K562 (cell line): ENCODE results near the gene SAP30BP. TPM values are rescaled to one million over a fixed set of nuclear protein-coding genes. Genes with fewer than 3 reads are reported as not detected.

Experiments used
- ATAC-seq: fragments of 200-7000 bp; cut with Tn5 transposase; 3 replicates; pipeline ENCODE4 v1.9.1; 2020; ENCODE audit warnings: moderate library complexity
- BruUV-seq: library from RNA; stranded (reverse); fragments of 400-500 nt; replicated peaks from 2 replicates; lab custom pipeline; 2021; lab: Mats Ljungman, UMichigan
- CTCF ChIA-PET: fragments of 300-600 bp; formaldehyde crosslinking; extraction: SDS; loops from one replicate; lab custom pipeline; 2021; ENCODE audit warnings: low intra/inter-chr PET ratio; lab: Yijun Ruan, JAX
- POLR2A ChIA-PET: fragments of 300-600, 350-650 bp; sonication (Branson Sonifier 250); formaldehyde crosslinking; extraction: SDS; loops from one replicate; lab custom pipeline; 2021; ENCODE audit warnings: antibody characterized with exemption, inconsistent platforms; lab: Yijun Ruan, JAX
- DNase-seq, 4 experiments: peaks; one replicate each; pipeline versions ENCODE4 v3.0.0 to v3.0.0-alpha.2; 2011 to 2018; ENCODE audit warnings: low spot score in 3 of 4, mixed read lengths in 3 of 4; ENCODE audit errors: extremely low read depth in 1 of 4
- FAIRE-seq: peaks from 2 replicates; lab custom pipeline; 2011; peaks lifted over from hg19 to GRCh38; lab: Jason Lieb, UNC
- H2AFZ ChIP-seq: 2 replicates; pipeline ENCODE4 v1.6.0; 2011; ENCODE audit warnings: low read depth, low read length, control low read depth, inconsistent platforms
- H3K27ac ChIP-seq: fragments of 200-600 bp; 3 replicates; pipeline ENCODE4 v1.8.0; 2011; ENCODE audit warnings: low read depth, mild to moderate bottlenecking, control low read depth, inconsistent platforms, low read length, moderate library complexity, mixed read lengths; ENCODE audit errors: extremely low read depth
- H3K27me3 ChIP-seq, 2 experiments: fragments of 300-600 bp in 1 of 2; 2 replicates in 1 of 2; 3 replicates in 1 of 2; pipeline versions ENCODE4 v1.6.0 to v1.8.0; 2011; ENCODE audit warnings: inconsistent platforms in 2 of 2, low read length in 2 of 2, mild to moderate bottlenecking in 1 of 2, mixed read lengths in 1 of 2, moderate library complexity in 1 of 2; ENCODE audit not compliant: control insufficient read depth in 2 of 2, insufficient read depth in 2 of 2
- H3K36me3 ChIP-seq: fragments of 300-600 bp; 3 replicates; pipeline ENCODE4 v1.8.0; 2011; ENCODE audit warnings: mild to moderate bottlenecking, low read length, inconsistent platforms; ENCODE audit not compliant: control insufficient read depth, insufficient read depth
- H3K4me1 ChIP-seq, 2 experiments: fragments of 200-600 bp in 1 of 2; replicated peaks in 1 of 2; 2 replicates in 1 of 2; 3 replicates in 1 of 2; pipeline versions ENCODE4 v1.5.1 to v1.8.0; 2011; ENCODE audit warnings: inconsistent platforms in 2 of 2, low read length in 2 of 2, mild to moderate bottlenecking in 1 of 2, mixed read lengths in 1 of 2, moderate library complexity in 1 of 2; ENCODE audit not compliant: control insufficient read depth in 2 of 2, insufficient read depth in 2 of 2
- H3K4me2 ChIP-seq: 2 replicates; pipeline ENCODE4 v1.6.1; 2011; ENCODE audit warnings: low read length, control low read depth, inconsistent platforms, mixed read lengths; ENCODE audit not compliant: insufficient read depth
- H3K4me3 ChIP-seq: fragments of 200-600 bp; sonication (generic), shearing (Covaris generic); 2 replicates; pipeline ENCODE4 v1.5.1; 2016; ENCODE audit warnings: control low read depth, inconsistent platforms
- H3K79me2 ChIP-seq: fragments of 200-600 bp; 3 replicates; pipeline ENCODE4 v1.8.0; 2011; ENCODE audit warnings: low read length, inconsistent platforms; ENCODE audit not compliant: control insufficient read depth, insufficient read depth
- H3K9ac ChIP-seq, 2 experiments: 2 replicates each; pipeline versions ENCODE4 v1.6.0 to v1.6.1; 2011; ENCODE audit warnings: low read depth in 2 of 2, low read length in 2 of 2, control low read depth in 1 of 2, inconsistent platforms in 1 of 2, mild to moderate bottlenecking in 1 of 2, mixed read lengths in 1 of 2; ENCODE audit not compliant: insufficient read depth in 1 of 2
- H3K9me1 ChIP-seq: one replicate; pipeline ENCODE4 v1.6.0; 2011; ENCODE audit warnings: inconsistent platforms, mild to moderate bottlenecking, low read length, moderate library complexity; ENCODE audit not compliant: control insufficient read depth, insufficient read depth
- H3K9me3 ChIP-seq: replicated peaks from 2 replicates; pipeline ENCODE4 v1.5.1; 2011; ENCODE audit warnings: low read depth, low read length, inconsistent platforms; ENCODE audit not compliant: control insufficient read depth, insufficient read depth
- H4K20me1 ChIP-seq: replicated peaks from 2 replicates; pipeline ENCODE4 v1.6.1; 2011; ENCODE audit warnings: low read length, inconsistent platforms, mixed read lengths; ENCODE audit not compliant: control insufficient read depth, insufficient read depth
- GATA2 ChIP-seq: sonication (generic); formaldehyde crosslinking; IDR thresholded peaks from 2 replicates; pipeline ENCODE4 v1.4.0; 2020; ENCODE audit warnings: mild to moderate bottlenecking, missing genetic modification reagents
- HNRNPK ChIP-seq: fragments of 200-400 bp; formaldehyde crosslinking; IDR thresholded peaks from one replicate; pipeline ENCODE4 v1.6.1; 2018; ENCODE audit warnings: mild to moderate bottlenecking, low read depth, low read length; ENCODE audit not compliant: poor library complexity, severe bottlenecking
- IRF1 ChIP-seq: sonication (generic); formaldehyde crosslinking; IDR thresholded peaks from 2 replicates; pipeline ENCODE4 v1.8.0; 2022; ENCODE audit warnings: missing genetic modification reagents, mild to moderate bottlenecking, borderline replicate concordance
- KAT7 ChIP-seq: sonication (generic); formaldehyde crosslinking; IDR thresholded peaks from 2 replicates; pipeline ENCODE4 v1.8.0; 2022; ENCODE audit warnings: missing genetic modification reagents, mild to moderate bottlenecking, borderline replicate concordance
- POLR2A ChIP-seq: fragments of 450-650 bp; conservative IDR thresholded peaks from 2 replicates; pipeline ENCODE4 v1.6.1; 2016
- ZNF3 ChIP-seq: fragments of 250-450 bp; sonication (Bioruptor Pico); IDR thresholded peaks from 2 replicates; pipeline ENCODE4 v1.5.0; 2021; ENCODE audit warnings: mild to moderate bottlenecking, moderate library complexity
- WGBS: fragments of 100-300 bp; shearing (Covaris generic); methylation state at CpG from one replicate; pipeline ENCODE4 v1.1.6; 2016; ENCODE audit warnings: low coverage, mixed read lengths; ENCODE audit not compliant: insufficient coverage; ENCODE audit errors: missing lambda C conversion rate; 5-methylcytosine and 5-hydroxymethylcytosine counted together
- in situ Hi-C: fragments of 300-500 bp; cut with MboI; formaldehyde crosslinking; loops from 4 replicates; pipeline ENCODE4 v1.15.0; 2018; ENCODE audit warnings: inconsistent platforms, mixed read lengths
- intact Hi-C: fragments of 100-400 bp; cut with micrococcal nuclease; formaldehyde crosslinking; loops from 2 replicates; pipeline ENCODE4 v1.14.2; 2022
- polyA plus RNA-seq, 8 experiments: library from polyadenylated mRNA; depleted of rRNA in 4 of 8; stranded (reverse) in 5 of 8; unstranded in 3 of 8; fragments of >200 nt; fragmentation: Nextera tagmentation in 2 of 8; fragmentation: Illumina TruSeq in 1 of 8; extraction: Ambion mirVana in 2 of 8; extraction: Trizol in 1 of 8; gene quantifications; 2 replicates each; pipeline versions ENCODE4 v1.2.1 to v1.2.3, GENCODE V29; 2011 to 2014; ENCODE audit warnings: inconsistent platforms in 1 of 8, missing spikeins in 1 of 8
- total RNA-seq, 7 experiments: library from RNA; depleted of rRNA in 6 of 7; stranded (reverse); fragments of >200 nt in 6 of 7; fragmentation: Illumina TruSeq in 2 of 7; extraction: Trizol in 2 of 7; gene quantifications; 2 replicates each; pipeline versions ENCODE4 v1.2.1 to v1.2.3, GENCODE V29; 2011 to 2021; ENCODE audit warnings: low replicate concordance in 1 of 7

SAP30BP gene
- total and polyA plus RNA-seq, 9 of the 15 experiments (the other 6 are each of a cell fraction or from before 2014, with no cell fraction given): 45.3 to 154 (median 71.7) TPM

GRCh38 chr17:75626496-75627038 lies 40.6 kb upstream of the SAP30BP start:
- no peak overlapping the region for H3K27ac ChIP-seq
- peak overlapping the region in 1 of 2 experiments; percentile 19; a peak in 1 of 4 replicates for H3K9ac ChIP-seq
- peaks cover 13% of the 10 kb centered on the region for H4K20me1 ChIP-seq
- DNase-seq (no peak), ATAC-seq (no peak), FAIRE-seq (no peak)
- TF ChIP-seq GATA2 (no peak), KAT7 (no peak), POLR2A (no peak), IRF1 (CRISPR knock-in tag) (no peak), HNRNPK (no peak), ZNF3 (CRISPR knock-in tag) (no peak)
- H3K4me1 ChIP-seq: peaks cover 6 to 68% of the 10 kb centered on the region in 2 experiments; a peak in 4 of 5 replicates
- no peak overlapping the region for H2AFZ ChIP-seq
- H3K9me1 ChIP-seq: no peaks in the 10 kb centered on the region
- H3K79me2 ChIP-seq: no peaks in the 10 kb centered on the region
- 65% methylated on average over 11 of the region's 11 CpGs for WGBS
- H3K4me3 ChIP-seq: no peak overlapping the region
- no peaks in the 10 kb centered on the region for H3K9me3 ChIP-seq
- CTCF ChIA-PET: interaction anchor here (0.7 to 1.1 kb wide), 2 partner anchors 39 to 835 kb away, joined by 3 read pairs; partner anchors contain the start of gene MYO15B
- no peak overlapping the region for H3K4me2 ChIP-seq
- intact Hi-C loops: no loop called here
- POLR2A ChIA-PET: interaction anchor here (0.6 kb wide), 2 partner anchors 11 to 532 kb away, joined by 3 to 5 read pairs; no protein-coding TSS in a partner anchor
- in situ Hi-C loops: no loop called here
- peaks cover 4% of the 10 kb centered on the region; the same call in 2 of the 3 replicates for H3K36me3 ChIP-seq
- no TSS peak for BruUV-seq
- H3K27me3 ChIP-seq: peaks cover 0 to 11% of the 10 kb centered on the region in 2 experiments; a peak in 2 of 5 replicates
